HG02870 (cell line): ENCODE data around the gene ATRNL1.

Source experiments
- ATAC-seq: cut with Tn5 transposase; IDR thresholded peaks from one replicate; pipeline ENCODE4 v1.9.1; 2021; ENCODE audit warnings: mild to moderate bottlenecking, moderate library complexity; ENCODE audit not compliant: unreplicated experiment

Gene ATRNL1

DNA sequence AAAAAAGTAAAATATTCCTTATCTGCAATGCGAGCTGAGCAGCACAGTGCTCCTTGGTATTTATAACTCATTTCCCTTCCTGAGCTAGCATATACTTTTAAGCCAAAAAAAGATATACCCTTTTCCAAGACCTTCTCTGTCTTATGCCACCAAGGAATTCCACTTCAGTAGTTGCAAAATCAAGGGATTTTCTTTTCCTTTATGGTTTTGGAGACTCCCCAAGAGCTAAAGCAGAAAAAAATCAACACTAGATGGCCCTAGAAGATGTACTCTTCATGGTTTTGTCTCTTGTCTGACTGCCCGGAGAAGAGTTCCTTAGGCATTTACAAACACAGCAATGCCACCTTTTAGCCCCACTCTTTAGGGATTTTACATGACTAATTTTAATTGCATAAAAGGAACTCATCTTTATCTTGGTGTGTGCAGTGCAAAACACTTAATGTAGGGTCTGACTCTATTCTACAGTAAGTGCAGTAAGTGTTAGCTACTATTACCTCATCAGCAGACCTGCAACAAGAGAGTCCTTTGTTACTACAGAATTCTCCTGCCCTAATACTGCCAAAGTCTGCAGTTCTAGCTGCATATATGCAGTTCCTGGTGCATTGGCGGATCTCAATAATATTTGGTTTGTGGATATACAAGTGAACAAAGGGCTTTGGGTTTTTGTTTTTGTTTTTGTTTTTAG lies 736.5 kb downstream of the ATRNL1 start:
- ATAC-seq, result no peak

DNA sequence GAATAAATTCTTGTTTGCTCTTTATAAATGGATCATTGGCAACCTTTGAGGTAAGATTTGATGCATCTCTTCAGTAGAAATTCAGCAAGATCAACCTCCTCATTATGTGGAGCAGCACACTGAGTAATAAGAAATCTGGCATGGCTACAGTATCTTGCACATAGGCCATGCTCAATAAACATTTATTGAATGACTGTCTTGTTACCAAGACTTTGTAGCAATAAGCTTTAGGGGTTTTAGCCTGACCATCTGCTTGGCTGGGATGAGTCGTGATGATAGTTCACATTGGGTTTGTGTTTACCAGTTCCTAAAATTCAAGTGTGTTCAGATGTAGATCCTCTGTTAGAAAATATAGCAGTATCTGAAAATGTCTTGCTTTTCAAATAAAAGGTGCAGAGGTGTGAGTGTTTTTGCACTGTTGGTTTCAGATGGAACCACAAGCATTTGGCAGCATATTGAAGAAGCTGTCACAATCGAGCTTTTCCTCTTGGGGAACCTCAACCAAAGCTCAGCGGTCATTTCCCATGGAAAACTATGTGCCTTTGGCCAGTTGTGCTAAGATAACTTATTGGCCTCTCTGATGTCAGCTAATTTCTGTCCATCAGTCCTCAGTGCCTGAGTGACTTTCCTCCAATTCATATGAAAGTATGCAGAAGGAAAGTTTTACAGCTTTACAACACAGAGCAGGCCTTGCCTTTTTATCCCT lies 737.3 kb downstream of the ATRNL1 start:
- no peak for ATAC-seq

DNA sequence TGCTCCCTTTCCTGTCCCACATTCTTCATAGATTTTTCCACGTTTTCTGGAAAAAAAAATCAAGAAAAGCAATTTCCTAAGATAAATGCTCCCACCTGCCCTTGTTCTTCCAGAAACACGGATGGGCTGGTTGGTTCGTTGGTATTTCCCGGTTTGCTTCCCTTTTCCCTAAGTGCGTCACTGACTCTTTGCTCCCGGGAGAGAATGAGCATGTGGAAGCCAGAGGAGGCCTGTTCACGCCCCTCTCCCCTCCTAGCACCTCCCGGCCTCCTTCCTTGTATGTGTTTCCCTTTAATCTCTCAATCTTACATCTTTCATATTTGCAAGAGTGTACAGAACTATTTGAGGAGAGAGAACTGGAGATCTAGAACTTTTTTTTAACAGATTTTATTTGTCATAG lies 737.9 kb downstream of the ATRNL1 start:
- no peak for ATAC-seq

DNA sequence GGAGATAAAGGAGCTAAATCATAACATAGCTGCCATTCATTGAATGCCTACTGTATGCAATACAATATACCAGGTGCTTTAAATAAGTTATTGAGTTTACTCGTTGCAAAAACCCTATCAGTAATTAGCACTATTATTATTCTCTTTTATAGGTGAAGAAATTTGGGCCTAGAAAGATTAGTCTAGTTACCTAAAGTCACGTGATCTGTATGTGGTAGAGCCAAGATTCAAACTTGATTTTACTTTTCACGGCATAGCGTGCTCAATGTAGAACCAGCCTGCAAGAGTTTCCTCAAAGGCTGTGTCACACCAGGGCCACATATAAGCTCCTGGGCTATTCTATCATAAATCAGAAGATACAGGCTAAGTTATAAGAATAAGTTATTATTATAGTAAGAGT lies 740.0 kb downstream of the ATRNL1 start:
- no peak for ATAC-seq

DNA sequence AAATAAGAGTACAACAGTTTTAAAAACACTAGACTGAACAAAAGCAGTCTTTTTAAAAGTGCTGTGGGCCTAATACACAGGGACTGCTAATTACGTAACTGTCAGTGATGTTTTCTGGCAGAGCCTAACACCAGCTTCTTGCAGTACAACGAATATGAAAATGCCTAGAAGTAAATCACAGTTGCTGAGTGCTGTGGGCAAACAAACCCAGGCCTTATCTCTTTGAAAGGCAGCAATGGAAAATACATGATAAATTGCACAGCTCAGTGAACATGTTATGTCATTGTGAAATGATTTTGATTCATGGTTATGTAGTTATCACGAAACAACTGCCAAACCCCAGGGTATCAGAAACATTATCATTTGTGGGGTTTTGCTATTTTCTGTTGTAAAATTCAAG lies 751.4 kb downstream of the ATRNL1 start:
- no peak for ATAC-seq

DNA sequence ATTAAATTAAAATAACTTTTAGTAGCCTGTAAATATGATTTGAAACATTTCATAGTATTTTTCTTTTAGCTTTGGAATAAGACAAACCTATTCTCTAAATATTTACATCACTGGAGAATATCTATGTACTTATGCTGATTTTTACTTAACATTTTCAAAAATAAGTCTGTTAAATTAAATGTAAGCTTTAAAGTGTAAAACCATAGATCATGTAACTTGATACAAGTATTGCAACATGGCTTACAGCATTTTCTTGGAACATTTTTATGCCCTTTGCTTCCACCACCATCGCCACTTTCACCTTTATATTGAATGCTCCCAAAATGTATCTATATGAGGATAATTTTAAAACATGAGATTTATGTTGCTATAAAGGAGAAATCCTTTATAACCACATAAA lies 752.8 kb downstream of the ATRNL1 start:
- no peak for ATAC-seq

DNA sequence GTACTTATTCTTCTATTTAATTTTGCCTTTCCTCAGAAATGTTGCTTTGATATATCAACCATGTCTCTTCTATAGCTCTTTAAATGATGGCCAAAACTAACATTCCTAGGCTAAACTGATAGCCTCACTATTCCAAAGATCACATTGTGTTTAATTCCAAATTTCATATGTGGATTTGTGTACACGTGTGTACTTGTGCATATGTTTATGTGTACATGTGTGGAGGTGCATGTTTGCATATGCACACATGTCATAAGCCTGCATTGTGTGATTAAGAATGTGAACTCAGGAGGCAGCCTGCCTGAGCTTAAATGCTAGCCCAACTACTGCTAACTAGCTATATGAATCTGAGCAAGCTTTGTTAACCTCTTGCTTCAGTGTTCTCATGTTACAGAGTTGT lies 753.4 kb downstream of the ATRNL1 start:
- ATAC-seq, result no peak

DNA sequence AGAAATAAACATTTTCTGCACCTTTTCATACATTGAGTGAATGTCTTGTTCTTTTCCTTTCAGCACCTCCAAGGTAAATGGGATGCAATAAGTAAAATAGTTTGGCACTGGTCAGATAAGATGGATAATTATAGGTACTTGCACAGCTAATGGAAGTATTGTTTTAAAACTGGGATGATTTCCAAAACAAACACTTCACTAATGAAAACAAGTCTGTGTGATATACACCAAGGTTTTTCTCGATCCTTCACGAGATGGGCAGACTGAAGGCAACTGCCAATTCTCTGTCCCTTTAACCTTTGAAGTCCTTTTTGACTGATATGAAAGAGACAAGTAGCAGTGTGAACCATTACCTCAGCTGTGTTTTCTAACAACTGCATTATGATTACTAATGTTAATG lies 756.0 kb downstream of the ATRNL1 start:
- ATAC-seq, result no peak

DNA sequence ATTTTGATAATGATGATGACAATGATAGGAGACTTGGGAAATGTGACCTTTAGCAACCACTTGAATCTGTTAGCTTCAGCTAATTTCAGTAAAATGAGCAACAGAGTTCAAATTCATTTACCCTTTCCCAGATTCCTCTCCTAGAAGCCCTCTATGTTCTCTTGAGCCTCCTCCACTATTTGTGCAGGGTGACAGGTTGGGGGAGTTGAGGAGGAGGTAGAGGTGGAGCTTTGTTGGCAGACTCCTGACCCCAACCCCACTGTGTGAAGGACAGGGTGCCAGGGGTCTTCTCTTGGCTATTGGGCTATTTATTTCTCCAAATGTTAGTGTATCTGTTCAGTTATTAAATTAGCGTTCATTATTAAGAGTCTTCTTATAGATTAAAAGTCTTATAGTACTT lies 757.5 kb downstream of the ATRNL1 start:
- no peak for ATAC-seq

DNA sequence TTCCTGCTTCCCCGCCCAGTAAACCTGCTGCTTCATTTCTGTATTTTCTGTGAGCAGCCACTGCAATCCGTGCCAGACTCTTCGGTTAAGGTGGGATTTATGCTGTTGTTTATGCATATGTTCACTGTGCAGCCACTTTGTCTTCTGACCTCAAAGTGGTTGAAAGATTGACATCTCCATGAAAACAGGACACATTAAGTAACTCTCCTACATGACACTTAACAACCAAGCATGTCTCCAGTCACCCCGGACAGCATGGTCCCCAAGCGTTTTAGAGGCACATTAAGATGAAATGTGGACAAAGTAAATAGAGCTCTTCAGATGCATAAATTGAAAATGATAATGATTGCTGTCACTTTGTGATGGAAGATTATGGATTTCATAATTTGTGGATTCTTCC lies 758.5 kb downstream of the ATRNL1 start:
- no peak for ATAC-seq

DNA sequence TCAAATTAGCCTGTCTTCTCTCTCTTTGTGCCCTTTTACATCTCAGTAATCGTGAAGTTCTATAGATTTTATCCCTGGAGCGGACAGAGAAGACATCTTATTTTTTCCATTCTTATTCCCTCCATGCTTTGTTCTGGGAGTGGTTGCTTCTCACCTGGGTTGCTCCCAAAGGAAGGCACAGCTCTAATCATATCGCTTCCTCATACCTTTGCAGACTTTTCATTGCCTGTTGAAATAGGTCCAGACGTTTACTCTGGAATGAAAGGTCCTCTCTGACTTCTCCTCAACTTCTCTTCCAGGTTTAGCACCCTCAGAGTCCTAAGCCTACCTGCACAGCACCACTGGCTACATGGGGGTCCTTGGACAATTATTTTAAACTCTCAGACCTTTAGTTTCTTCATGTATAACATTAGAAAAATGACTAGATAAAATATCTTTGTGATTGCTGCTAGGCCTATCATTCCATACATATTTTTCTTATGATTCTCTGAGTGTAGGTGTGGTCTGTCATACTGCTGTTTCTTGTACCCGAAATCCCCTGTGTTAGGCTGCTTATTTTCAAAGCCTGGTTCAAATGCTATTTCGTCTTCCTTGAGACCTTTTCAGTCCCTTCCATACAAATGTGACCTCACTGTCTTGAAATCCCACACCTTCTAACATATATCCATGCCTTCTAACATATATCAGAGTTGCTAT lies 761.7 kb downstream of the ATRNL1 start:
- no peak for ATAC-seq

DNA sequence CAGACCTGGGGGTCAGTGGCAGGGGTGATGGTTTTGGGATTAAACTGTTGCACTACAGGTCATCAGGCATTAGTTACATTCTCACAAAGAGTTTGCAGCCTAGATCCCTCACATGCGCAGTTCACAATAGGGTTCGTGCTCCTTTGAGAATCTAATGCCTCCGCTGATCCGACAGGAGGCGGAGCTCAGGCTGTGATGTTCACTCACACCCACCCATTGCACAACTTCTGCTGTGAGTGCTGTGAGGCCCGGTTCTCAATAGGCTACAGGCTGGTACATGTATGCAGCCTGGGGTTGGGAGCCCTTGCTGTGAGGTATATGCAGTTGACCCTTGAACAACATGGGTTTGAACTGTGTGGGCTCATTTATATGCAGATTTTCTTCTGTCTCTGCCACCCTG lies 763.4 kb downstream of the ATRNL1 start:
- no peak for ATAC-seq

DNA sequence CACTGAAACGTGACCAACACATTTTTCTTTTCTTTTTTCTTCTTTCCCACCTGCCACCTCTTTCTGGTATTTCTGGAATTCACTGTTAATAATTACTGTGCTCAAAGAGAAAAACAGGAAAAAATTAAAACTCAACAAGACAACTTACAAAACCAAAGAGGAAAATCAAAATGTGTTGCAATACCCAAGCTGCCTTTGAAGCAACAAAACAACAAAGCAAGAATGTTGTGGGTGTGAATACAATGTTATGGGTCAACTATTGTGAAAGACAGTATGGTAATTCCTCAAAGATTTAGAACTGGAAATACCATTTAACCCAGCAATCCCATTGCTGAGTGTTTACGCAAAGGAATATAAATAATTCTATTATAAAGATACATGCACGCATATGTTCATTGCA lies 764.7 kb downstream of the ATRNL1 start:
- no peak for ATAC-seq

DNA sequence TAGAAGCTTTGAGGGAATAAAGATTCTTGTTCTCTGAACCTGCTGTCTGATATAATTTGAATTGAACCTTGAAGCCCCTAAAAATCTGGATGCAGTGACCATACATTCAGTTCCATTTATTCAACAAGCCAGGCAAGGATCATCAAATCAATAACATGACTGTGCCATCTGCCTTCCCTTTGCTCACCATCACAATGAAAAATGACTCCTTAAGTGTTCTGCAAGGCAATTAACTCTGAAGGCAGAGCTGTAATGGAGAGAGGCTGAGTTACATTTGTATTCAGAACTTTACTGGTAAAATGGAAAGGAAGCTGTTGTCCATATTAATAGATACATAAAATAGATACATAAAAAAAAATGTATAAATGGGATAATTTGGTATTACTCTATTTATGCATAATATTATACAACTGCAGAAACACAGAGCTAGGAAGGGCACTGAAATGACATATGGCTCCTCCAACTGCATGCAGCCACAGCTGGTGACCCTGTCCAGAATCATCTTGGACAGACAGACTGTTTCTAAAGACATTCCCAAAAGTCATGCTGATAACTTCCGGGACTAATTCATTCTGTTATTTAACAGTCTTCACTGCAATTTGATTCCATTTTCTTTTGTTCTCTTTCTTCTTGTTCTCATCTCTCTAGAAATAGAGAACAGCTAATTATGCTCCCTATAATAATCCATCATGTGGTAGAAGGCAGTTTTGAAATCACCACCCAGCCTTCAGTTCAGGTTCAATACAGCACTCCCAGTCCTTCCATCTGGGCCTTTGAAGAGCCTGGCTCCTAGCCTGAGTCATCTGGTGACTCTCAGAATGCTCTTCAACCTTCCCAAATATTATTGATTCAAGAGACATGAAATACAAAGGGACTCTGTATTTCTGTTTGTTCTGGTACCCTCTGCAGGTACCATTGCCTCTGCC lies 767.3 kb downstream of the ATRNL1 start:
- no peak for ATAC-seq

DNA sequence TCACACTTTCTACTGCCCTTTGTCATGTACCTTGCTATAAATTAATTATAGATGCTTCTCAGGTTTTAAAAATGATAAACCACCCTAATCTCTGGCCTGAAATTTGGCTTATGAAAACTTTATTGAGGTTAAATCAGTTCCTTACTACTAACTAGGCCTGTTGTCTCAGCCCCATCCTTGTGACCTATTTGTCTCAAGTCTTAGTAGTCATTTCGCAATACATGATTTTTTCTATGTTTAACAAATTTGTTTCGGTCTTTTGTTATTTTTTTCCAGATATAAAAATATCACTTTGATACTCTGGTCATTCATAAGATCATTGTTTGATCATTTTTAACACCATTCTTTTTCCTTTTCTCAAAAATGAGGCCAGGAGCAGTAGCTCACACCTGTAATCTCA lies 768.3 kb downstream of the ATRNL1 start:
- no peak for ATAC-seq

DNA sequence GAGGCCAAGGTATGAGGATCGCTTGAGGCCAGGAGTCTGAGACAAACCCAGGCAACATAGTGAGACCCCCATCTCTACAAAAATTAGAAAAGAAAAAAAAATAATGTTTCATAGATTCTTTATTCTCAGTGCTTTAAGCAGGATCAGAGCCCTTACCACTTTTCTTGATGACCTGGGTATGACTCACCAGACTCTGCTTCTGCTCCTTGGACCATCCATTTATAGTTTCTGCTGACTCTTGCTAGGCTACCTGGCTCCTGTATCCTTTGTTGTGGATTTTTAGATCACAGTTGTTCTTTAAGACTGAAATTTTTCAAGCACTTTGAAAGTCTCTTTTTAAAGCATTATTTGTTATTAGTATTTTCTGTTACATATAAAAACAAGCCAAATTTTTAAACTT lies 768.7 kb downstream of the ATRNL1 start:
- ATAC-seq, result no peak

DNA sequence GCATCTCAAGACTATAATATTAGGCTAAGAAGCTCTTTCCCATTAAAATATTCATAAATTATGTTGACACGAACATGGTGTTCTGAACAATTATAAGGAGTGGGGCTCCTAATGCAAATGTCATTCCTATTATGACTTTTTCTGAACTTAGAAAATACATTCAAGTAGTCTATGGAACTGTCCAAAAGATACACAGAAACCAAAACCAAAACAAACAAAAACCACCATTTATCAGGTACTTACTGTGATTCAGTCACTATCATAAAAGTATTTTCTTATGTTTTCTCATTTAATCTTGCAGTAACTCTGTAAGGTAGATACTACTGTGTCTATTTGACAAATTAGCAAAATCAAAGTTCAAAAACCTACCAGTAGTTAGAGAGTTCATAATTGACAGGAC lies 773.0 kb downstream of the ATRNL1 start:
- no peak for ATAC-seq

DNA sequence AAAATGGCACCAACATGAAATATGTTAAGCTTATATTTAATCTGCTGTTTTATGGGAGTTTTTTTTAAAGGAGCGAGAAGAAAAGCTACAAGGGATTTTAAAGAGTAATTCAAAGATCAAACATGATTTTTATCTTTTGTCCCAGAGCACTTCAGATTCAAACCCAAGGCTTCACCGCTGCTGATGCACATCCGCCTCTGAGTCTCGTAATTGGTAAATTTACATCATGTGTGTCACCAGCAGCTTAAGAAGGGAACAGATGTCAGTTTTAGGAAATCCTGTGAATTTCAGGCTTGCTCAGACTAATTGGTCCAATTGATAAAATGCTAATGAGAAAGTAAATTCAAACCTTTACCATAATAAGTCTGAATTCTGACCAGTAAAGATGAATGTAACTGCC lies 773.5 kb downstream of the ATRNL1 start:
- ATAC-seq, result no peak

DNA sequence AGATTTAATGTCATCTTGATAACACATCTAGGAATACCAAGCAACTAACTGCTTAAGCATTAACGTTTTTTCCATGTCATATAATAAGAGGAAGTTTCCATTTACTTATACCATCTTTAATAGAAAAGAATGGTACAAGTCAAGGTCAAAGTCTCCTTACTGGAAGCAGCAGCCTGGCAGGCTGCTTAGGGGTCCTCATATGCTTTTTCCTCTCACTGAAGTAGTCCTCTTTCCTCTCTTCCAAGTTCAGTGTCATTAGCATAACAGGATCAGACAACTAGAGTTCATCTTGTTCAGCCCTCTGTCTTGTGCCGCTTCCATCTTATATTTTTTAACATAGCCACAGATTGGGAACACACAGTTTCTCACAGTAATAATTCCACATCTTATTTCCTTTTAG lies 774.1 kb downstream of the ATRNL1 start:
- ATAC-seq, result no peak

DNA sequence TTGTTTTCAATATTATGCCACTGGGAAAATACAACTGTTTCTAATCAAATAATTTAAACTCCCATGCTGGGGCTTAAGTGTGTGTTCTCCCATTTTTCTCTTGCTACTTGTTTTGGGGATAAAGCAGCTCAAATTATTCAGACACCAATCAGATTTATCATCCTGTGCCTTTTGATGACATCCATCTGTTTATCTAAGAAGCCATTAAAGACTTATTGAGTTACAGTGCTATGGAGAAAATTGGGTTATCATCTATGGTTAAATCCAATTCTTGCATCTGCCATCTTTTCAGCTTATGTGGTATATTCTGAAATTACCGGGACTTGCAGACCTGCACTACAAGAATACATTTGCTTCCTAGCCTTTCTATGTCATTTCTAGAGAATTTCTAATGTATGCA lies 778.7 kb downstream of the ATRNL1 start:
- ATAC-seq, result no peak

DNA sequence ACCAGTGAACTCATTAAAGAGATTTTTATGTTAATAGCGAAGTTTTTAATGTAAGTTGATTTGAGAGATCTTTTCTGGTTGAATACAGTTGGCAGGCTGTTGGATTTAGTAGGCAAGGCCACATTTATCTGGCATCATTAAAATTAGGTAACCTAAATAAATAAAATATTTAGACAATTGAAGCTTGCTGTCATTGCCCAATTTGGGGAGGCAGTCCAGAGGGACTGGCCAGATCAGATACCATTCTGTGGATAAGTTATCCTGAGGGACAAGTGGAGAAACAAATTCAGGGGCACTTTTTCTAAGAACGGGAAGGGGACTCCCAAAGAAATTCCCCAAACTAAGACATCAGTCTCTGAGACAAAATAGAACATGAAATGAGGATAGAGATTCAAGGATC lies 782.0 kb downstream of the ATRNL1 start:
- no peak for ATAC-seq
